Trophoblast cell (in vitro differentiated cells and primary cell): ENCODE data around the gene WDR54.

Source experiments
- DNase-seq, 2 donors: peaks; one replicate each; pipeline ENCODE4 v3.0.0-alpha.2; 2016
- H2AFZ ChIP-seq: 2 replicates; pipeline ENCODE4 v1.6.1; 2013; ENCODE audit warnings: low read length, moderate library complexity, mild to moderate bottlenecking; ENCODE audit not compliant: insufficient read depth, poor library complexity
- H2AK5ac ChIP-seq: 2 replicates; pipeline ENCODE4 v1.6.1; 2013; ENCODE audit warnings: mild to moderate bottlenecking, low read length
- H2BK120ac ChIP-seq: 2 replicates; pipeline ENCODE4 v1.6.1; 2013; ENCODE audit warnings: low read length, mild to moderate bottlenecking, moderate library complexity; ENCODE audit not compliant: insufficient read depth, poor library complexity
- H2BK12ac ChIP-seq: 2 replicates; pipeline ENCODE4 v1.6.1; 2013; ENCODE audit warnings: mild to moderate bottlenecking, low read length, moderate library complexity
- H2BK5ac ChIP-seq: 2 replicates; pipeline ENCODE4 v1.6.1; 2013; ENCODE audit warnings: low read length, low read depth, moderate library complexity, mild to moderate bottlenecking; ENCODE audit not compliant: poor library complexity
- H3K14ac ChIP-seq: 2 replicates; pipeline ENCODE4 v1.6.1; 2013; ENCODE audit warnings: mild to moderate bottlenecking, low read length
- H3K18ac ChIP-seq: 2 replicates; pipeline ENCODE4 v1.6.1; 2013; ENCODE audit warnings: mild to moderate bottlenecking, low read length
- H3K23ac ChIP-seq: 2 replicates; pipeline ENCODE4 v1.6.1; 2013; ENCODE audit warnings: low read length
- H3K27ac ChIP-seq: 2 replicates; pipeline ENCODE4 v1.5.1; 2013; ENCODE audit warnings: low read depth, mild to moderate bottlenecking, inconsistent platforms, low read length, moderate library complexity
- H3K27me3 ChIP-seq: 2 replicates; pipeline ENCODE4 v1.6.1; 2013; ENCODE audit warnings: inconsistent platforms, mild to moderate bottlenecking, low read length, moderate library complexity; ENCODE audit not compliant: insufficient read depth
- H3K36me3 ChIP-seq, 2 experiments: 1 replicate in 1 of 2; 2 replicates in 1 of 2; pipeline ENCODE4 v1.6.1; 2013; ENCODE audit warnings: low read length in 2 of 2, mild to moderate bottlenecking in 2 of 2, moderate library complexity in 1 of 2; ENCODE audit not compliant: insufficient read depth in 2 of 2, control insufficient read depth in 1 of 2
- H3K4ac ChIP-seq: 2 replicates; pipeline ENCODE4 v1.6.1; 2013; ENCODE audit warnings: low read depth, mild to moderate bottlenecking, low read length, moderate library complexity
- H3K4me1 ChIP-seq, 2 experiments: 1 replicate in 1 of 2; 2 replicates in 1 of 2; pipeline ENCODE4 v1.6.1; 2013; ENCODE audit warnings: low read length in 2 of 2, mild to moderate bottlenecking in 2 of 2, moderate library complexity in 1 of 2; ENCODE audit not compliant: insufficient read depth in 2 of 2, control insufficient read depth in 1 of 2
- H3K4me2 ChIP-seq: 2 replicates; pipeline ENCODE4 v1.6.1; 2013; ENCODE audit warnings: inconsistent platforms, mild to moderate bottlenecking, low read length, moderate library complexity
- H3K4me3 ChIP-seq: 2 replicates; pipeline ENCODE4 v1.5.1; 2013; ENCODE audit warnings: mild to moderate bottlenecking, low read depth, low read length, inconsistent platforms
- H3K79me1 ChIP-seq: one replicate; pipeline ENCODE4 v1.6.1; 2013; ENCODE audit warnings: low read length
- H3K79me2 ChIP-seq: 2 replicates; pipeline ENCODE4 v1.6.1; 2013; ENCODE audit warnings: low read length, mild to moderate bottlenecking; ENCODE audit not compliant: control insufficient read depth, insufficient read depth, poor library complexity
- H3K9ac ChIP-seq: 2 replicates; pipeline ENCODE4 v1.6.1; 2013; ENCODE audit warnings: mild to moderate bottlenecking, low read length
- H3K9me3 ChIP-seq: 2 replicates; pipeline ENCODE4 v1.6.1; 2013; ENCODE audit warnings: low read depth, mild to moderate bottlenecking, control low read depth, inconsistent platforms, low read length; ENCODE audit not compliant: insufficient read depth
- H4K12ac ChIP-seq: 2 replicates; pipeline ENCODE4 v1.6.1; 2013; ENCODE audit warnings: low read depth, mild to moderate bottlenecking, low read length, moderate library complexity
- H4K8ac ChIP-seq: 2 replicates; pipeline ENCODE4 v1.6.1; 2013; ENCODE audit warnings: low read depth, mild to moderate bottlenecking, low read length, moderate library complexity
- H4K91ac ChIP-seq: one replicate; pipeline ENCODE4 v1.6.1; 2013; ENCODE audit warnings: low read depth, mild to moderate bottlenecking, low read length, moderate library complexity
- WGBS: extraction: QIAGEN DNeasy Blood & Tissue Kit; methylation state at CpG from one replicate; pipeline ENCODE4 v1.1.7; 2013; ENCODE audit warnings: missing lambda C conversion rate; ENCODE audit not compliant: insufficient read length, insufficient coverage; ENCODE audit errors: extremely low coverage; 5-methylcytosine and 5-hydroxymethylcytosine counted together

The WDR54 gene

DNA sequence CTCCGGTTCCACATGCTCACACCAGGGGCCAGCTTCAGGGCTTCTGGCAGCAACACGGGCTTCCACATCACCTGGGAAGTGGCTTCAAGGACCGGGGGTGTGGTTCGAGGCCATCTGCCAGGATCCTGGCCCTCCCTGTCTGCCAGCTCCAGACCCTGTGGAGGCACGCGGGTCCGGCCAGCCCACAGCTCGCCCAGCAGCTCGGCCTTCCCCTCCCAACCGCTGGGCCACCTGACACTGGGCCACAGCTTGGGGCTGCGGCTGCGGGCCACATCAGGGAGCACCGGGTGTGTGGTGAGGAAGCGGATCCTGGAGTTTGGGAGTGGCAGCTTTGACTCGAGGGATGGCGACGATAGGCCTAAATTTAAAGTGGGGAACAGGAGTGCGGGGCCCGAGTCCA is 7.1 kb upstream of the WDR54 start:
- Histone ChIP-seq H3K79me1 (peaks cover 2% of the 10 kb centered on the region), H3K23ac (no peak overlapping the region)
- WGBS = no CpG with 5 or more reads among the region's 19 CpGs

DNA sequence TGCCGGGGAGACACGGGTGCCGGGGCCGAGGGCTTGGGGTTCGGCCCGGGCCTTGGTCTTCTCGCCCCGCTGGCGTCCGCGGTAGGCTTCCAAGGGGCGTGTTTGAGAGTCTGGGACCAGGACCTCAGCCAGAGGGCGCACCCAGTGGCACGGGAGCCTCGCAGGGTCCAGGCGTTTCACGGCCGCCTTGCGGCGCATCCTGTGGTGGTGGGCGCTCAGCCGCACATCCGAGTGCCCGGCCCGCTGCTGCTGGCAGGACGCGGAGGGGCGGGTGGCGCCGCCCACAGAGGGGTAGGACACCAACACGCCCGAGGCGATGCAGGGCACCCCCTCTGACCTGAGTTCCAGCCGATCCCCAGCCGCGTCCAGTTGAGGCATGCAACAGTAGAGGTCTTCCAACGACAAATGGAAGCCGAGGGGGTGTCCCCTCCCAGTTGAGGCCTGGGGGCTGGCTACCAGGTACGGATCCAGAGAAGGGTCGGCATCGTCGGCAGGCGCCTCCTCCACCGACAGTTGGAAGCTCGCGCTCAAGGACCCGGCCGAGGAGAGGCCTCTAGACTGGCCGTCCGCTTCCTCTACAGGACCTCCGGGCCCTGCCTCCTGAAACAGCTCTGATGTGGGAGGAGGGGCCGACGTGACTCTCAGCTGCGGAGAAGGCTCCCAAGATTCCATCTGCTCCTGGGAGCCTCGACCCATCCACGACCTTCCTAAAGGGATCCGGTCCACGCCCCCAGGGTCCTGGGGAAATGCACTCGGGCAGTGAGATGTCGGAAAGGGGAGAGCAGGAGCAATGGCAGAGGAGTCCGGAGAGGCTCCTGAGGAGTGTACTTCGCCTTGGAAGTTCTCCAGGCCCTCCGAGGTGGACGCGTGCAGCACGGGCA is 6.4 kb upstream of the WDR54 start:
- Histone ChIP-seq H2BK12ac (no peak overlapping the region), H2AFZ (no peak overlapping the region), H3K4me3 (no peak overlapping the region), H3K23ac (no peak overlapping the region), H4K91ac (no peak overlapping the region), H2BK5ac (no peak overlapping the region), H3K79me2 (no peaks in the 10 kb centered on the region), H3K18ac (no peak overlapping the region), H2BK120ac (no peak overlapping the region), H3K4ac (no peak overlapping the region), H3K9ac (no peak overlapping the region), H4K12ac (no peak overlapping the region), H3K4me2 (no peak overlapping the region), H3K27me3 (no peaks in the 10 kb centered on the region), H4K8ac (no peak overlapping the region), H3K27ac (no peak overlapping the region), H3K9me3 (peaks cover 4% of the 10 kb centered on the region), H3K79me1 (peaks cover 2% of the 10 kb centered on the region), H3K14ac (no peak overlapping the region), H3K36me3 (no peaks in the 10 kb centered on the region), H2AK5ac (no peak overlapping the region), H3K4me1 (peaks cover 5% of the 10 kb centered on the region in 2 experiments)
- DNase-seq = no peak
- no CpG with 5 or more reads among the region's 66 CpGs for WGBS

More for the DNA sequence above, 7.1 kb upstream of the WDR54 start:
- peaks cover 4% of the 10 kb centered on the region for H3K9me3 ChIP-seq
- no peak overlapping the region for H3K4me3 ChIP-seq
- no peak overlapping the region for H3K4ac ChIP-seq
- no peak overlapping the region for H2BK120ac ChIP-seq
- no peak overlapping the region for H3K4me2 ChIP-seq
- no peaks in the 10 kb centered on the region for H3K27me3 ChIP-seq
- H2AK5ac ChIP-seq = no peak overlapping the region
- no peak overlapping the region for H3K18ac ChIP-seq
- peaks cover 5% of the 10 kb centered on the region in 2 experiments for H3K4me1 ChIP-seq
- no peak overlapping the region for H4K91ac ChIP-seq
- H2AFZ ChIP-seq = no peak overlapping the region
- H4K12ac ChIP-seq = no peak overlapping the region
- no peak for DNase-seq
- H3K27ac ChIP-seq = no peak overlapping the region
- H2BK5ac ChIP-seq = no peak overlapping the region
- no peak overlapping the region for H3K14ac ChIP-seq
- H4K8ac ChIP-seq = no peak overlapping the region
- H3K79me2 ChIP-seq = no peaks in the 10 kb centered on the region
- no peak overlapping the region for H3K9ac ChIP-seq
- no peak overlapping the region for H2BK12ac ChIP-seq
- H3K36me3 ChIP-seq = no peaks in the 10 kb centered on the region

DNA sequence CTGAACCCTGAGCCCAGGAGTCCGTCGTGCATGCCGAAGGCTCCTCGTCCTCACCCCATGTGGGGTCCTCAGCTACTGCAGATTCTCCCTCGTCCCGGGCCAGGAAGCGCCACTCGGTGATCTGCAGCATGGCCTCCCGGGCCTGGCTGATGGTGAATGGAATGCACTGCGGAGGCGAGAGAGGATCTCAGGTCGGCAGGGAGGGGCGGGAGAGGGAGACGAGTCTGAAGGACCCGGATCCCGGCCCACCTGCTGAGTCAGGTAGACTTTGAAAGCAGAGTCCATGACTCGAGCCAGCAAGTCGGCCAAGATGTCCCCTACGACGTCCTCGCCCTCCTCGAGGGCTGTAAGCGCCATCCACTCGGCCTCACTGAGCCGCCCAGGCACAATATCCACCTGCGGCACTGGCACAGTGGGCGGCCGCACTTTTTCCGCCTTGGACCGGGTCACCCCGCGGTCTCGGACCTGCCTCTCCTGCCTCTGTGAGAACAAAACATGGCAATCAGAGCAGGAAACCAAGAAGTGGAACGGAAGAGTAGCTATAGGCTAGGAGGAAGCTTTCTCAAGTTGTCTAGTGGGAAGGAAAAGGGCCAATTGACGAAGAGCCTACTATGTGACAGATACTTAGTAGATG is 5.7 kb upstream of the WDR54 start:
- Histone ChIP-seq H4K12ac (no peak overlapping the region), H3K4me3 (no peak overlapping the region), H3K79me1 (peaks cover 2% of the 10 kb centered on the region), H4K8ac (no peak overlapping the region), H3K4ac (no peak overlapping the region), H3K27ac (no peak overlapping the region), H4K91ac (no peak overlapping the region), H2BK5ac (no peak overlapping the region), H3K9ac (no peak overlapping the region), H3K79me2 (no peaks in the 10 kb centered on the region), H3K9me3 (peaks cover 4% of the 10 kb centered on the region), H3K4me2 (no peak overlapping the region), H3K23ac (no peak overlapping the region), H2BK12ac (no peak overlapping the region), H2BK120ac (no peak overlapping the region), H3K14ac (no peak overlapping the region), H3K27me3 (no peaks in the 10 kb centered on the region), H3K18ac (no peak overlapping the region), H3K36me3 (no peaks in the 10 kb centered on the region), H2AFZ (no peak overlapping the region), H3K4me1 (peaks cover 5% of the 10 kb centered on the region in 2 experiments), H2AK5ac (no peak overlapping the region)
- whole genome bisulfite sequencing = no CpG with 5 or more reads among the region's 35 CpGs
- DNase-seq = no peak

DNA sequence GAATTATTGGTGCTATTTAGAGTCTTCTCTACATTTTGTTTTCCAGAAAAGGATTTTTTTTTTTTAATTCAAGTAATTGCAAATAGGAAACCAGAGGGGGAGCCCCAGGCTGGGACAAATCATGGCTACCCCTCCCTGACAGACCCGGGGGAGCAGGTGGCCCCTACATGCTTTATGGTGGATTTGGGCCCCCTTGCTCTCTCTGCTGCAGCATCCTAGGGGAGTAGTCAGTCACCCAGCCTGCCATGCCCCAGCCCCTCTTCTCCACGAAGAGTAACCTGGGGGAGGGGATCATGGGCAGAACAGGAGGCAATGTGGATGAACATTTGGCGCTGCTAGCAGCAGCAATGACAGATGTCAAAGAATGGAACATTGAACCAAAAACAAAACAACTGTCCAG is 4.8 kb upstream of the WDR54 start:
- peaks cover 2% of the 10 kb centered on the region for H3K79me2 ChIP-seq
- H3K4me2 ChIP-seq = no peak overlapping the region
- no peak overlapping the region for H2BK120ac ChIP-seq
- H3K9ac ChIP-seq = no peak overlapping the region
- no peak overlapping the region for H3K4me3 ChIP-seq
- H3K18ac ChIP-seq = no peak overlapping the region
- no peak overlapping the region for H2BK5ac ChIP-seq
- H3K4me1 ChIP-seq = peaks cover 9% of the 10 kb centered on the region in 2 experiments
- no peaks in the 10 kb centered on the region for H3K36me3 ChIP-seq
- no peak overlapping the region for H4K8ac ChIP-seq
- H3K79me1 ChIP-seq = peaks cover 2% of the 10 kb centered on the region
- H4K91ac ChIP-seq = no peak overlapping the region
- H4K12ac ChIP-seq = no peak overlapping the region
- WGBS = no CpG with 5 or more reads among the region's 3 CpGs
- no peak overlapping the region for H2BK12ac ChIP-seq
- H2AK5ac ChIP-seq = no peak overlapping the region
- H3K14ac ChIP-seq = no peak overlapping the region
- no peak overlapping the region for H3K27ac ChIP-seq
- H2AFZ ChIP-seq = no peak overlapping the region
- H3K23ac ChIP-seq = no peak overlapping the region
- H3K4ac ChIP-seq = no peak overlapping the region
- no peaks in the 10 kb centered on the region for H3K27me3 ChIP-seq
- peaks cover 4% of the 10 kb centered on the region for H3K9me3 ChIP-seq
- no peak for DNase-seq
